HG03045 (cell line): ENCODE measurements around the gene BANF1.
"Not testable (repeated sequence)": the region's sequence is repeated elsewhere in the genome, so short reads cannot be mapped to it uniquely, and the experiment has no call there.

ENCODE experiments used
- ATAC-seq: cut with Tn5 transposase; IDR thresholded peaks from one replicate; pipeline ENCODE4 v1.9.1; 2021; ENCODE audit warnings: mild to moderate bottlenecking, moderate library complexity; ENCODE audit not compliant: unreplicated experiment

Gene BANF1

DNA sequence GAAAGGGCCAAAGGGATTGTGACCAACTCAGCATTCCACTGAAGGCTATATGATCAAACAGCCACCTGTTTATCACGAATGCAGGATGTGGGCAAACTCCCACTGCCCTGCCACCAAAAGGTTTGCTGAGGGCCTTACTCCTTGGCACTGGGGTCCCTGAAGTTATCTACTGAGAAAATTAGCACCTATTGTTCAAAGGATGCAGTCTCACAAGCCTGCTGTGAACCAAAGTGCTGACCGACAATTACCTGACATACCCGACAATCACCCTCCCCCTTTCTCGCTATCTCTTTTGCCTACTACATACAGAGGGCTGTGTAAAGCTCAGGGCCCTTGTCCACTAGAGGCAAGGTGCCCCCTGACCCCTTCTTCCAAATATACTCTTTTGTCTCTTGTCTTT, 7.7 kb downstream of the BANF1 start:
- not testable (repeated sequence) for ATAC-seq

- ATAC-seq, result no peak
Measured at GRCh38 chr11:66011239-66011784, 9.0 kb downstream of the BANF1 start.

DNA sequence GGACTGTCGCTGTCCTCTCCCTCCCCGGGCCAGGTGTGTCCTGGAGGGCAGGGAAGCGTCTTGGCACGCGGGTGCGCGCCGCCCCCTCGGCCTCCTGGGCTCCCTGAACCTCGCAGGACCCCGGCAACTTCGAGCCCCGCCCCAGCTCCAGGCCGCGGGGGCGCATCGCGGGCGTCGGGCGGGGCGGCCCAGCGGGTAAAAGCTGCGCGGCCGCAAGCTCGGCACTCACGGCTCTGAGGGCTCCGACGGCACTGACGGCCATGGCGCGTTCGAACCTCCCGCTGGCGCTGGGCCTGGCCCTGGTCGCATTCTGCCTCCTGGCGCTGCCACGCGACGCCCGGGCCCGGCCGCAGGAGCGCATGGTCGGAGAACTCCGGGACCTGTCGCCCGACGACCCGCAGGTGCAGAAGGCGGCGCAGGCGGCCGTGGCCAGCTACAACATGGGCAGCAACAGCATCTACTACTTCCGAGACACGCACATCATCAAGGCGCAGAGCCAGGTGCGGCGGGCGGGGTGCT, 9.5 kb downstream of the BANF1 start, which contains the start of gene CST6:
Gene CST6, plus strand, starts transcription at position 224 of the 519 bp plus-strand sequence. Its CDS starts 37 bp downstream, at position 261.
- no peak for ATAC-seq

DNA sequence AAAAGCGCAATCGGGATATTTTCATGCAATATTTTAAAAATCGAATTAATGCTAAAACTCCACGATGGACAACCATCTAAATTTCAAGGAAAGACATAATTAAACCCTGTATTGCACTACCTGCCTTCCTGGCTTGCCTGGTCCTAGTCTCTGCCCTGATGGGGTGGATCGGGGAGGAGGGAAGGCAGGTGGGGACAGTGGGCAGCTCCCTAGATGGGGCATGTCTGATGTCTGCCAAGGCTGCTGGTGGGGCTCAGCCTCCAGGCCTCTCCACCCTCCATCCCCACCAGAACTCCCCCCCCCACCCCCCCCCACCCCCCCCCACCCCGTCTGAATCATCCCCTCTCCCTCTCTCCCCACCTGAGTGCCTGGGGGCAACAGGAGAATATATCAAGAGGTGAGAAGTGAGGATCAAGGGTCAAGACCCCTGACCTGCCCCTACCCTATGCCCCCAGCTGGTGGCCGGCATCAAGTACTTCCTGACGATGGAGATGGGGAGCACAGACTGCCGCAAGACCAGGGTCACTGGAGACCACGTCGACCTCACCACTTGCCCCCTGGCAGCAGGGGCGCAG, 10.2 kb downstream of the BANF1 start:
- no peak for ATAC-seq

GRCh38 chr11:66012946-66013761, 10.9 kb downstream of the BANF1 start:
- no peak for ATAC-seq

DNA sequence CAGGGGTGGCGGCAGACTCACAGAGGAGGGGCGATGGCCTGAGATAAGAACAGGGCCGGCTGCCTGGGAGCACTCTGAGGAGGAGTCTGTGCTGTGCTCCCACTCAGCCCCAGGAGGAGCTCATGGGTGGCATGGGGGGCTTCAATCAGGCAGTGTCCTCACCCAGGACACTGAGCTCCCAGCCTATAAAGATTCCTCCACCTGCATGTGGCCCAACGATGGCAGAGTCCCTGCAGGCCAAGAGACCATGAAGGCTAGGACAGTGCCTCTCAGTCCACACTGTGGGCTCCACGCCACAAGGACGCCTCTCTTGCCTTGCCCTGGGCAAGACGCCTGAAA, 11.4 kb downstream of the BANF1 start:
- no peak for ATAC-seq

DNA sequence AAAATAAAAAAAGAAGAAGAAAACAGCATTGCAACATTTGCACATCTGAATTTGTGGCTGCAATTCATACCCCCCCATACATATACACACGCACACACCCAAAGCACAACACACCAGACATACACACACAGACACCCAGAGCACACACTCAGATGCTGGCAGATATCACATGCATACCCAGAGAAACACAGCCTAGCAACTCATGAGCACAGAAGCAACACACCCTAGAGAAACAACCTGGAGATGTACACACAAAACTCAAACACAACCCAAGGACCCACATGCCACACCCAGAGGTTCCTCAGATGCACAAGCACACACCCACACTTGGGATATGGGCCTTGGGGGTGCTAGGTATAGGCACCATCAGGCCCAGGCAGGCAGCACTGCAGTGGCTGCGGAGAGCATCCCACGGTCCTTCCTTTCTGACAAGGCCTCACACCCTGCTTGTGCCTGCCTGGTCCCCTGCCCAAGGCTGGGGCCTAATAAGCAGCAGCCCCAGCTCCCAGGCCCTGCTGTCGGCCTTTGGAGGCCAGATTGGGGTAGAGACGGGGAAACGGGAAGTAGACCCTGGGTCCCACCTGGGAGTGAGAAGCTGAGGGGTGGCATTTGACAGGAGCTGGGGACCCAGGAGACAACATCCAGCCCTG, 12.6 kb downstream of the BANF1 start:
- ATAC-seq, result no peak

DNA sequence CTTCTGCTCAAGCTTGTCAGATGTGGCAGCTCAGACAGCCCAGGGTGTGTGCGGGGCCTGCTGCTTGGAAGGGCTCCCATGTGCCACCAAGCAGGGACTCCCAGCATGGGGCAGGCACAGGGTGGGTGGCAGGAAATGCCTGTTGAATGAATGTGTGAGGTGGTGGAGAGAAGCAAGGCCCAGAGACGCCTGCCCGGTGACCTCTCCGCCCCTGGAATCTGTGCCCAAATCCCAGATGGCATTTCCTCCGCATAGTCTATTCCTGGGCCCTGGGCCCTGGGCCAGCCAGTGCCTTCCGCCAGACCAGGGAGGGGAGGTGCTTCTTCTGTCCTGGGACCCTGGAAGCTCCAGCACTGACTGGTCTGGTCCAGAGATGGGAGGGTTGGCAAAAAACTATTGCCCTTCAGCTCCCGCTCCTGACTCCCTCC, 13.2 kb downstream of the BANF1 start:
- ATAC-seq, result no peak

GRCh38 chr11:66015936-66016792, 13.9 kb downstream of the BANF1 start:
- ATAC-seq, result no peak

DNA sequence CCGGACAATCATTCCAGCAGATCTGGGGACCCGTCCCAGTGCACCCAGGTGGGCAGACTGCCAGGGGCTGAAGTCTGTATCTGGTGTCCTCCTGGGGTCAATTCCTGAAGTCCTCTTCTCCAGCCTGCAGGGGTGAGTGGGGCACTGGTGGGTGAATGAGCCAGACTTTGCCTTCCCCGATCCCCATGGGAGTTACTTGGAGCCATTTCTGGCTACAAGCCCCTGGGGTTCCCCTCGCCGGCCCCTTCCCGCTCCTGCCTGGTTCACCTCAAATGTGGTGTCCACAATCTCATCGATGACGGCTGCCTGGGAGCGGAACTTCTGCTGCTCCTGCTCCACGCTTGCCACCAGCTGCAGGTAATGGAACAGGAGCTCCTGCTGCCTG, 14.5 kb downstream of the BANF1 start:
- no peak for ATAC-seq

DNA sequence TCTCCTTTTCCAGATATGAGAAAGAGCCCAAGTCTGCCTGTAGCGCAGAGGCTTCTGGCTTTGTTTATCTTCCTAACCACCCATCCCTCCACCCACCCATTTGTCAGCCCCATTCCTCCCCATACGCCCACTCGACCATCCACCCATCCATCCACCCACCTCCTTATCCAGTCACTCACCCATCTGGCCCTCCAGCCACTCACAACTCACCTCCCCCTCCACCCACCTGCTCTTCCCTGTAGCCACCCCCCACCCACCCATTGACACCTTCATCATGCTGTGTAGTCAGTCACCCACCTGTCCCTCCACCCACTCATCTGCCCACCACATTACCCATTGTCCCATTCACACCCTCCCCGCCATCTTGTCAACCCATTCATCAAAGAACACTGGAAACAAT, 15.0 kb downstream of the BANF1 start:
- ATAC-seq, result no peak

DNA sequence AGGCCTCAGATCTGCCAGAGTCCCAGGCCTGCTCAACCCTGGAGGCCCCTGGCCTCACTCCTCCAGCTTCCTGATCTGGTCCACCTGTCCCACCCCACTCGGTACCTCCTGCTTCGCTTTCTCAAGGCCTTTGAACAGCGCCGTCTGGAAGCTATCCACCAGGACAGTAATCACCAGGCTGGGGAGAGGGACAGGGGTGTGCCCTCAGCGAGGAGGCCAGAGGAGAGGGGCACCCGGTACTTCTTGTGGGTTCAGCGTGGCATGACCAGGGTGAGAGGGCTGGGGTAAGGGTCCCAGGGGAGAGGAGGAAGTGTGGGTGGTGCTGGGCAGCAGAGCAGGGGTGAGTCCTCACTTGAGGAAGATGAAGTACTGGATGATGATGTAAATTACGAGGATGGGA, 17.9 kb downstream of the BANF1 start:
- no peak for ATAC-seq

DNA sequence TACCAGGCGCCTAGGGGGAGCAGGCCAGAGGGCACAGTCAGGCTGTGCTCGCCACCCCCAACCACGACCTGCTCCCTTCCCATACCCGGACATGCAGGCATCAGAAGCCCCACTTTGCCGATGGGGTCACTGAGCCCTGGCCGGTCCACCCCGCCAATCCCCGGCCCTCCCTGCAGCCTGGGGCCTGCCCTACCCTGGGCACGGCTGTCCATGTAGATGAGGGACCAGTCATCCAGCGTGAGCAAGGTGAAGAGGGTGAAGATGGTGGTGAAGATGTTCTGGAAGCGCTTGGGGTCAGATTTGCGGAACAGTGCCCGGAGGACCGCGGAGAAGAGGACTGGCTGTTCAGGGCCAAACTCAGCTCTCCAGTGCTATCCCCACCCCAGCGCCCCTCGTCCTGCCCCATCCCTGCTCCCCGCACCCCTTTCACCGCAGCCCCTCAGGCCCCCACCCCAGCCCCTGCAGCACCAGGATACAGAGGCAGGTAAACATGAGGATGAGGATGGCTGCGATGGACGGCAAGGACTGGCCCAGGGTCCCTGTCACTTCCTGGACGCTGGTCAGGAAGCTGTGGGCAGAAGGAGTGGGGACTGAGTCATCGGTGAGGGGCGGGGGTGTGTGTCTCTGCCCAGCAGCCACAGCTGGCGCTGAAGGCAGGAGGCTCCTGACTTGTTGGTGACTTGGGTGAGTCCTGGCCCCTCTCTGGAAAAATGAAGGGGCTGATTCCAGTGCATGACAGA, 18.5 kb downstream of the BANF1 start:
- no peak for ATAC-seq

DNA sequence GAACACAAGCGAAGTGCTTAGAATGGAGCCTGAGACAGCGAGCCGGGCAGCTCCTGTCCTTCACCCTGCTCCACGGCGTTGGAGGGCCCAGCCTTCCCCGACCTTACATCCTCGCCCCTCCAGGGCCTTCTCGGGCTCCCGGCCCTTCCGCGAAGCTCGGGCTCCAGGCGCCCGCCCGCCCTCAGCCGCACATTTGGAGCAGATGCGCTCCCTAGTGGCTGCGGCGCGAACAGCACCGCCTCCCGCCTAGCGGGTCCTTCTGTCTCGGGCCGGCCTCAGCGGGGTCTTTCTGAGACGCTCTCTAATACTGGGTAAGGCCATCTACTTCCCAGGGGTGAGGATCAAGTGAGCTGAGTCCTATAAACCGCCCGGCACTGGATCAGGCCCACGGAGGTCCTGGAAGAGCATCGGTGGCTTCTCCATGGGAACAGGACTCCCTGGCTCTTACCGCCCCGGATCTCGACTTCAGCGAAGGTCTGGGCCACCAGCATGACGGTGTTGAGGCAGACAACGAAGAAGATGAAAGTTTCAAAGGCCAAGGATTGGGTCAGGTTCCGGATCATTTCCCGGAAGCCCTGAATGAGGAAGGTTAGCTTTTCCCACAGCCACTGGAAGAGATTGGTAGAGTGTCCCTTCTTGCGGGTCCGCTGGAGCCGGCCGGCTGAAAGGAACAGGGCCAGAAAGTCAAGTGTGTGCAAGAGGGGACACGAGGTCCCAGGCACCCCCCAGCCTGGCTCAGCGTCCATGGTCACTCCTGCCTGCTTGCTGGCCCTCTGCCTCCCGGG, 20.3 kb downstream of the BANF1 start:
- no peak for ATAC-seq

- ATAC-seq, result not testable (repeated sequence)
Measured at GRCh38 chr11:66023186-66023440, 20.8 kb downstream of the BANF1 start.

DNA sequence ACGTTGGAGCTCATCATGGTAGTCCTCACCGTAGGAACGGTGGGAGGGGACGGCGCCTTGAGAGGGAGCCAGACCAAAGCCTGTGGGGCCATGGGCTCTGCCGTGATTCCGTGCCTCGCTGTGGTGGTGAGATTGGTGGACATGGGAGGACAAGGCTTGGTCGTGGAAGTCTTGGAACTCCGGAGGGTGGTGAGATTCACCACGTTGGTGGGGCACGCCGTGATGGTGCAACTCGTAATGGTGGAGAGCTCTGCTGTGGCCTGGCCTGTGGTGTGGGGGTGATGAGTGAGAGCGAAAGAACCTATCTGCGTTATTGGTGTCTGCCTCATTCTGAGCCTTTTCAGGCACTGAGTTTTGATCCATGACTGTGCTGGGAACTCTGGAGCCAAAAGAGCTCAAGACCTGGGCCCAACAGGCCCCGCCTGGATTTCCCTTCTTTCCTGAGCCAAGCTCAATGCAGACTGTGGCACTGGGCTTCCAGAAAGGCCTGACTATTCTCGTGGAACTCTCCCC, 23.8 kb downstream of the BANF1 start, which contains the start of gene CATSPER1:
Gene CATSPER1, minus strand, starts transcription at position 463 of the 513 bp plus-strand sequence. Its CDS starts 100 bp downstream, at position 363.
- ATAC-seq, result no peak

- no peak for ATAC-seq
Measured at GRCh38 chr11:66032957-66033735, 30.8 kb downstream of the BANF1 start.

DNA sequence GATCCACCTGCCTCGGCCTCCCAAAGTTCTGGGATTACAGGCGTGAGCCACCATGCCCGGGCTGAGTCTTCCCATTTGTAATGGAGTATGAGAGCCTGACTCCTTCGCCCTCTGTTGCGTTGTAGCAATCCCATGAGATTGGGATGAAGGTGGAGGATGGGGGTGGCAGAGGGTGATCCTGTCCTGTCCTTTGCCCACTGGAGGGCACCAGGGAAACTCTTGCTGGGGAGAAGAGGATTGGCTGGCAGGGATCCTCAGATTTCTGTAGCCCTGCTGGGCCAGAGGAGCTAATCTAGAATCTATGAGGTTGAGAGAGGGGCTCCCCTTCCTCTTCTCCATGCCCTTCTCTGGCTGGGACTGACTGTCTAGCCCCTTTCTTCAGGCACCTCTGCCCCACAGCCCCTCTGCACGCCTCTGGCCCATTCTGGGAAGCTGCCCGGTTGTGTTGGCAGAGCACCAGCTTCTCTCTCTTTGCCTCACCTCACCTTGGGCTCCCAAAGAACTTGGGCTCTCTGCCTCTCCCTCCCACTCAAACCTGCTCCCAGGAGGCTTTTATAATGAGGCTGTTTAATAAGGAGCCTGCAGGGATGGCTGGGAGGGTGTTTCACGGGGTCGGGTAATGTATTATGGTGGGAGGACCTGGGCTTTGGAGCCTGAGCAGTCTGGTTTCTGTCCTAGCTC, 33.5 kb downstream of the BANF1 start:
- ATAC-seq, result no peak
